DND-41 (cell line): ENCODE data around the gene GMEB2.

Source experiments
- ATAC-seq: fragments of 200-7000 bp; cut with Tn5 transposase; 3 replicates; pipeline ENCODE4 v1.9.1; 2021; ENCODE audit warnings: low read depth; ENCODE audit not compliant: insufficient read depth
- DNase-seq: peaks from one replicate; pipeline ENCODE4 v3.0.0-alpha.2; 2020
- H2AFZ ChIP-seq: 2 replicates; pipeline ENCODE4 v1.6.0; 2012; ENCODE audit warnings: low read depth, low read length
- H3K27ac ChIP-seq: 2 replicates; pipeline ENCODE4 v1.5.1; 2012; ENCODE audit warnings: low read length, inconsistent platforms
- H3K27me3 ChIP-seq: fragments of 200-600 bp; sonication (generic); 2 replicates; pipeline ENCODE4 v1.6.0; 2012; ENCODE audit warnings: low read length, mild to moderate bottlenecking, inconsistent platforms; ENCODE audit not compliant: insufficient read depth, poor library complexity
- H3K36me3 ChIP-seq: 2 replicates; pipeline ENCODE4 v1.5.1; 2012; ENCODE audit warnings: low read length, inconsistent platforms; ENCODE audit not compliant: insufficient read depth
- H3K4me1 ChIP-seq: 2 replicates; pipeline ENCODE4 v1.5.1; 2012; ENCODE audit warnings: mild to moderate bottlenecking, low read length; ENCODE audit not compliant: insufficient read depth
- H3K4me2 ChIP-seq: 2 replicates; pipeline ENCODE4 v1.6.0; 2012; ENCODE audit warnings: mild to moderate bottlenecking, moderate library complexity, low read length, inconsistent platforms; ENCODE audit not compliant: insufficient read depth
- H3K4me3 ChIP-seq, 2 experiments: fragments of 200-600 bp in 1 of 2; shearing (Covaris generic) in 1 of 2; 2 replicates each; pipeline ENCODE4 v1.5.1; 2012 to 2016; ENCODE audit warnings: inconsistent platforms in 2 of 2, low read length in 2 of 2, mild to moderate bottlenecking in 2 of 2, low read depth in 1 of 2, moderate library complexity in 1 of 2
- H3K79me2 ChIP-seq: 2 replicates; pipeline ENCODE4 v1.6.0; 2012; ENCODE audit warnings: low read length, inconsistent platforms; ENCODE audit not compliant: insufficient read depth
- H3K9ac ChIP-seq: 2 replicates; pipeline ENCODE4 v1.6.0; 2012; ENCODE audit warnings: low read depth, mild to moderate bottlenecking, inconsistent platforms, low read length, moderate library complexity
- H3K9me3 ChIP-seq: 2 replicates; pipeline ENCODE4 v1.5.1; 2012; ENCODE audit warnings: low read length, moderate library complexity, mild to moderate bottlenecking, inconsistent platforms; ENCODE audit not compliant: insufficient read depth, severe bottlenecking
- H4K20me1 ChIP-seq: 2 replicates; pipeline ENCODE4 v1.6.0; 2012; ENCODE audit warnings: low read length; ENCODE audit not compliant: insufficient read depth
- CTCF ChIP-seq: IDR thresholded peaks from 2 replicates; pipeline ENCODE4 v1.5.1; 2012; ENCODE audit warnings: borderline replicate concordance, low read length, moderate library complexity, mild to moderate bottlenecking; ENCODE audit not compliant: poor library complexity, severe bottlenecking; ENCODE audit errors: extremely low read depth
- EZH2 ChIP-seq: IDR thresholded peaks from 3 replicates; pipeline ENCODE4 v1.6.1; 2012; ENCODE audit warnings: borderline replicate concordance, low read depth, mild to moderate bottlenecking, moderate library complexity, low read length, inconsistent platforms; ENCODE audit not compliant: severe bottlenecking

GMEB2 gene

GRCh38 chr20:63557481-63557891 is 69.4 kb downstream of the GMEB2 start:
- no peak for DNase-seq
- Histone ChIP-seq H3K4me1 (peaks cover 25% of the 10 kb centered on the region), H3K9me3 (no peaks in the 10 kb centered on the region), H3K4me3 (no peak overlapping the region), H3K27me3 (no peaks in the 10 kb centered on the region), H4K20me1 (peaks cover 9% of the 10 kb centered on the region), H3K9ac (no peak overlapping the region), H2AFZ (no peak overlapping the region), H3K4me2 (no peak overlapping the region), H3K27ac (no peak overlapping the region), H3K79me2 (no peaks in the 10 kb centered on the region), H3K36me3 (no peaks in the 10 kb centered on the region)
- no peak for ATAC-seq
- no peak for TF ChIP-seq CTCF
- TF ChIP-seq EZH2 = no peak

- TF ChIP-seq EZH2 = no peak
- no peak for TF ChIP-seq CTCF
- Histone ChIP-seq H3K9me3 (no peaks in the 10 kb centered on the region), H3K9ac (no peak overlapping the region), H3K36me3 (no peaks in the 10 kb centered on the region), H3K4me1 (peaks cover 30% of the 10 kb centered on the region), H3K27ac (no peak overlapping the region), H3K79me2 (no peaks in the 10 kb centered on the region), H3K4me2 (no peak overlapping the region), H2AFZ (no peak overlapping the region), H4K20me1 (peaks cover 9% of the 10 kb centered on the region), H3K4me3 (no peak overlapping the region), H3K27me3 (no peaks in the 10 kb centered on the region)
- DNase-seq = no peak
- no peak for ATAC-seq
These were observed 69.9 kb downstream of the GMEB2 start for GRCh38 chr20:63556873-63557478.

- Histone ChIP-seq H3K9me3 (no peaks in the 10 kb centered on the region), H3K27ac (no peak overlapping the region), H3K9ac (no peak overlapping the region), H3K4me2 (no peak overlapping the region), H3K79me2 (no peaks in the 10 kb centered on the region), H3K4me3 (no peak overlapping the region), H3K4me1 (peaks cover 32% of the 10 kb centered on the region), H4K20me1 (peaks cover 9% of the 10 kb centered on the region), H2AFZ (no peak overlapping the region), H3K27me3 (no peaks in the 10 kb centered on the region), H3K36me3 (no peaks in the 10 kb centered on the region)
- DNase-seq (no peak), ATAC-seq (no peak)
- TF ChIP-seq EZH2 = no peak
These were observed 71.1 kb downstream of the GMEB2 start for GRCh38 chr20:63555661-63556381.
